D721Med (cell line): ENCODE data around the gene LDLRAD3.

Experiments
- DNase-seq: peaks from one replicate; pipeline ENCODE4 v3.0.0; 2011; ENCODE audit warnings: low spot score; ENCODE audit not compliant: insufficient read length
- FAIRE-seq: peaks from 2 replicates; lab custom pipeline; 2011; peaks lifted over from hg19 to GRCh38; lab: Jason Lieb, UNC
- TF ChIP-seq, protein P1 (sequence below): IDR thresholded peaks from 2 replicates; pipeline ENCODE4 v1.5.1; 2012; ENCODE audit warnings: mild to moderate bottlenecking, control low read depth; ENCODE audit not compliant: insufficient read depth; ENCODE audit errors: missing control alignments

Gene LDLRAD3

DNA sequence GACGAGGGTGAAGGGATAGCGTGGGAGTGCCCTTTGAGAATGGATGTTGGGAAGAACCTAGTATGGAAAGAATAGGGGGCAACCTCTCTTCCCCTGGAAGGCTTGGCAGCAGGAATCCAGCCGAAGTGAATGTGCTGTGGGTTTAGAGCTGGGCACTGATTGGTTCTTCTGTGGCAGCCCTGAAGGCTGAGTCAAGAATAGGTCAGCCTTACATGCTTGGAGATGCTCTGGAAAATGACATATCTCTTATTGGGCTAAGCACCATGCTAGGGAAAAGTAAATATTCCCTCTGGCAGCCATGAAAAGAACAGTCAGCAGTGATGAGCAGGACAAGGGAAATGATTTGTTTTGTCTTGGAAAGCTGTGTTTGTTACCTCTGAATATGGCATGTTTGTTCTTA is 195.9 kb downstream of the LDLRAD3 start:
- TF ChIP-seq, protein P1, sequence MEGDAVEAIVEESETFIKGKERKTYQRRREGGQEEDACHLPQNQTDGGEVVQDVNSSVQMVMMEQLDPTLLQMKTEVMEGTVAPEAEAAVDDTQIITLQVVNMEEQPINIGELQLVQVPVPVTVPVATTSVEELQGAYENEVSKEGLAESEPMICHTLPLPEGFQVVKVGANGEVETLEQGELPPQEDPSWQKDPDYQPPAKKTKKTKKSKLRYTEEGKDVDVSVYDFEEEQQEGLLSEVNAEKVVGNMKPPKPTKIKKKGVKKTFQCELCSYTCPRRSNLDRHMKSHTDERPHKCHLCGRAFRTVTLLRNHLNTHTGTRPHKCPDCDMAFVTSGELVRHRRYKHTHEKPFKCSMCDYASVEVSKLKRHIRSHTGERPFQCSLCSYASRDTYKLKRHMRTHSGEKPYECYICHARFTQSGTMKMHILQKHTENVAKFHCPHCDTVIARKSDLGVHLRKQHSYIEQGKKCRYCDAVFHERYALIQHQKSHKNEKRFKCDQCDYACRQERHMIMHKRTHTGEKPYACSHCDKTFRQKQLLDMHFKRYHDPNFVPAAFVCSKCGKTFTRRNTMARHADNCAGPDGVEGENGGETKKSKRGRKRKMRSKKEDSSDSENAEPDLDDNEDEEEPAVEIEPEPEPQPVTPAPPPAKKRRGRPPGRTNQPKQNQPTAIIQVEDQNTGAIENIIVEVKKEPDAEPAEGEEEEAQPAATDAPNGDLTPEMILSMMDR, result no peak
- FAIRE-seq (no peak), DNase-seq (no peak)

DNA sequence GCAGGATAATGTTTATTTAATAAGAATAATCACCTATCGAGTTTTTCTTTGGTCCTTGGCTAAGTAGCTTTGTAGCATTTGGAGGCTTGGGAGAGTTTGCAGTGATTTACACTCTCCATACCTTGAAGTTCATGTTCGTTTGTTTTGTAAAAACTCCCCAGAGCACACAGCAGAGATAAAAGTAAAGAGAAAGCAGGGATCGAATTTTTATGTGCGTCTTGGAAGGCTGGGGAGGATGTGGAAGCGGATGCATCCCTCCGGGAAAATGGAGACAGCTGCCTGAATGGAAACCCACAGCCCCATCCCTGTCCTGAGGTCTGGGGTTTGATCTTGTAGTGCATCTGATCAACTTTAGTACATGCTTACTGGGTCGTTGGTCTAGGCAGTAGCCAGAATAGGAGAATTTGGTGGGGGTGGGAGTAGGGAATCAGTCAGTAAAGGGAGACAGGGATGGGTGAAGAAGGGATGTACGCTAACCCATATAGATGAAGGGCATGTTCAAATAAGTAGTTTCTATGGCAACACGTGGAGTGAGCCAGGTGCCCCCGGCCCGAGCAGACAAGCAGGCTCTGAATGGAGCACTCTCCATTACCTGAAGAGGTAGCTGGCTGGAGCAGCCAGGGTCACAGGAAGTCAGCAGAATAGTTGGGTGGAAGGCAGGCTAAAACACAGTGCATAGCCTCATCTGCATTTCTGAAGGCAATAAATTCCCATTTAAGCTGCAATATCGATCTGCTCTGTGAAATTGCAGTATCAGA is 197.5 kb downstream of the LDLRAD3 start:
- FAIRE-seq (no peak), DNase-seq (no peak)
- TF ChIP-seq, protein P1, result no peak

DNA sequence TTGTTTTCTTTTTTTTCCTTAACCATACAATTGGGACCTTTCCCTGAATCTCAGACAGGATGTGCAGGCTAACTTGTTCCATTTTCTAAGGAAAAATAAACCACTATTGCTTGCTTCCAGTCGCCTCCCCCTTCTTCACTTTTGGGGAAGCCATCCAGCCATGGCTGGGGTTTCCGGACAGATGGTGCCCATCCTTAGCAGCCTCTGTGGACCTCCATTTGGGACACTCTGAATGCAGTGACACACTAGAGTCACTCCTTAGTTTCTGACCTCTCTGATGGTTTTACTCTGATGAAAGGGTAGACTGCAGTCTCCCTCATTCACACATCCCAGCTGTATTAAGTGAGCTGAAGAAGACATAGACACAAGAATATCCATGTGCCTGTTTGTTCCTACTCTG is 198.1 kb downstream of the LDLRAD3 start:
- TF ChIP-seq, protein P1, result no peak
- no peak for FAIRE-seq
- no peak for DNase-seq

DNA sequence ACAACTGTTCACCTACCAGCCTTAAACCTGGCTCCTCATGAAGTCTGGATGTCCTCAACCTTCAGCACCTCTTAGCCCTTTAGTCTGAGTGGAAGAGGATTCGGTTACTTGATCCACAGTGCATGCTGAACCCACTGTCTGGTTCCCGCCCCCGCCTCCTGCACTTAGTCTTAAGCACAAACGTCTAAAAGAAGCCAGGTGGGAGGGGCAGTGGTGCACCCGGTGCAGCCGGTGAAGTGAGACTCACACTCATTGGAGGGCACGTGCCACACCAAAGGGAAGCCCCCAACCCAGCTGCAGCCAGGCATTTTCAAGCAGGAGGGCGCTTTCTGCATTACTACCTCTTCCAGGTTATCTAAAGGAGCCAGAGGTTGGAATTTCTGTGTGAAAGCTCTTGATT is 198.6 kb downstream of the LDLRAD3 start:
- no peak for DNase-seq
- FAIRE-seq, result no peak
- TF ChIP-seq, protein P1, result no peak

DNA sequence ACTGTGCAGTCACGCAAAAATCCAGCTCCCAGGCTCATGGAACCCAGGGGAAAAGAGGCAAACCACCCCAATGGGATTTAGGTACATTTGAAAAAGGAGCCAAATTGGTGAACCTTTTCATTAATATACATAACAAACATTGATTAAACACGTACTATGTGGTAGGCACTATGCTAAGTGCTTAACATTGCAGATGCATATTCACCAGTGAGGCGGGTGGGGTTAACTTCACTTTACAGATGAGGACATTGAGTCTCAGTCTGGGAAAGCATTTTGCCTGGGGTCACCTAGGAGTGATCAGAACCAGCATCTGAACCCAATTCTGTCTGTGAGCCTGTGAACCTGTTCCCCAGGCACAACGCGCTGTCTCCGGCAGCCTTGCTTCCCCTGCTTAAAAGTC is 199.0 kb downstream of the LDLRAD3 start:
- no peak for DNase-seq
- TF ChIP-seq, protein P1, result no peak
- no peak for FAIRE-seq

DNA sequence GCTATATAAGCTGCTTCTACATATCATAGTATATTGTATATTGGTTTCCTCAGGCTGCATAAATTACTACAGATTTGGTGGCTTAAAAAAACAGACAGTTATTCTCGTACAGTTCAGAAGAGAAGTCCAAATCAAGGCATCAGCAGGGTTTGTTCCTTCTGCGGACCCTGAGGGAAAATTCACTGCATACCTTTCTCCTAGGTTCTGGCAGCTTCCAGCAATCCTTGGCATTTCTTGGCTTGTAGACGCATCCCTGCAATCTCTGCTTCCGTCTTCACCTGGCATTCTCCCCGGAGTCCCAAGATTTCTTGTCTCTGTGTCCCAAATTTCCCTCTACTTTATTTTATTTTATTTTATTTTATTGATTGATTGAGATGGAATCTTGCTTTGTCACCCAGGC is 202.6 kb downstream of the LDLRAD3 start:
- TF ChIP-seq, protein P1, result no peak
- DNase-seq (no peak), FAIRE-seq (no peak)

DNA sequence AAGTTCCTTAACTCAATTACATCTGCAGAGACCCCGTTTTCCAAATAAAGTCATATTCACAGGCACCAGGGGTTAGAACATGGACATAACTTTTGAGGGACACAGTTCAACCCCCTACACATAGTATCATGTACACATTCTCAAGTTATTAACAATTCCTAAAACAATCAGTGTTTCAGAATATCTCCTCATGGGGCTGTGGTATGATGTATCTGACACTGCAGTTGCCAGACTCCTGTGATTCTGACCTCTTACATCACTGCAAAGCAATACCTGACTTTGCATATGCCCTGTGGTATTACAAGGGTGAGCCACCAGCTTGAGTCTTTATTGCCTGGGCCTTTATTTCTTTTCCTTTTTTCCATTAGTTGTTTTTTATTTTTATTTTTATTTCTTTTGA is 203.6 kb downstream of the LDLRAD3 start:
- DNase-seq, result no peak
- FAIRE-seq, result no peak
- TF ChIP-seq, protein P1, result no peak
